Stomach (tissue), 4 donors: ENCODE measurements around the gene DUSP11.

Experiments
- POLR2A ChIP-seq, 4 donors: fragments of 450-650 bp; IDR thresholded peaks; one replicate each; pipeline ENCODE4 v1.6.1; 2016; ENCODE audit warnings: antibody characterized with exemption in 4 of 4, control low read depth in 2 of 4, mild to moderate bottlenecking in 1 of 4, moderate library complexity in 1 of 4
- POLR2AphosphoS5 ChIP-seq, 3 donors: sonication (generic); formaldehyde crosslinking; IDR thresholded peaks; one replicate each; pipeline ENCODE4 v1.6.1; 2016; ENCODE audit warnings: antibody characterized with exemption in 3 of 3

- no peak for TF ChIP-seq POLR2A (IDR thresholded peaks at IDR 0.05)
- no peak for TF ChIP-seq POLR2AphosphoS5 (IDR thresholded peaks at IDR 0.05)
These were observed 51.2 kb downstream of the DUSP11 start for GRCh38 chr2:73728711-73729110.
